GM19099 (cell line): Measurements from ENCODE around the gene FRMD4A.

ENCODE experiments used
- POLR2A ChIP-seq: IDR thresholded peaks from 3 replicates; pipeline ENCODE4 v1.6.1; 2011; ENCODE audit warnings: low read depth; ENCODE audit not compliant: insufficient read length; ENCODE audit errors: extremely low read depth

Gene FRMD4A

DNA sequence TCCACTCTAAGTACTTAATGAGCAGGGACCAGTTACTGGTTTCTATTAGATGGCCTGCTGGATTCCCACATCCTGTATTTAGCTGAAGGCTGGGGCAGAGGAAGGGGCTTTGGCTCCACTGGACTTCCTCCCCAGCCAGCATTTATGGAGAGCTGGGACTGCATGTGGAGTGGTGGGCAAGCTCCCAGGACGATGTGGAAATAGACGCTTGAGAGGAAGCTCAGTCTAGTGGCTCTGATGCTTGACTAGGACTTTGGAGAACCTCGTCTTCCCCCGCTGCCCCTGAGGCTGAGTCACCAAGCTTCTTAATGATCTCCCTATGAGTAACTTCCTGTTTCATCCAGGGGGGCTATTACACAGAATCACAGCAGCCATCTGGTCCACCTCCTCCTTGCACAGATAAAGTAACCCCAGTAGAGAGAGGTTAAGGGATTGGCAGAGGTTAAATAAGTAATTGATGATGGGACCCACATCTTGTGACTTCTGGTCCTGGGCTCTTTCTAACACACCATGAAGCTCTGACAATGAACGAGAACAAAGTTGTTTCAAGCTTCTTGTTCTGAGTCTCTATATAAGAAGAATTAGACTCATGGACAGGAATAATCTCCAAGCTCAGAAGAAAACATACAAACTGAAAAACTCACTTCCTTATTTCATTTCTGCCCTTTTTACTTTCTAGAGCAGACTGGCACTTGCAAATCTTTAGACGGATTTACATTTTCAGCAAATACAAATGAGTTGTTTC is 617.7 kb downstream of the FRMD4A start:
- peak; percentile 49 for TF ChIP-seq POLR2A

DNA sequence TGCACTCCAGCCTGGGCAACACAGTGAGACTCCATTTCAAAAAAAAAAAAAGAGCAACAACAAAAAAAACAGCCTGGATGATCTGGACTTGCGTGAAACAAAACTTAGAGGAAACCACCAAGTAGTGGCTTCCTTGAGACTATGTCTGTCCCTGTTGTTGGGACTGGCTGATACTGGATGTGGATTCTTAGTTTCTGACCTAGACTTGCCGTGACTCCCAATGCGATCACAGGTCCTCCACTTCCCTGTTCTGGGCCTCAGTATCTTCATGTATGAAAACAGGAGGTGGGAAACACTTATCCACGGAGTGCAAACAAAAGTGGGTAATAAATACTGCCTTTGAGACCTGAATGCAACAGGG is 618.3 kb downstream of the FRMD4A start:
- no peak for TF ChIP-seq POLR2A

DNA sequence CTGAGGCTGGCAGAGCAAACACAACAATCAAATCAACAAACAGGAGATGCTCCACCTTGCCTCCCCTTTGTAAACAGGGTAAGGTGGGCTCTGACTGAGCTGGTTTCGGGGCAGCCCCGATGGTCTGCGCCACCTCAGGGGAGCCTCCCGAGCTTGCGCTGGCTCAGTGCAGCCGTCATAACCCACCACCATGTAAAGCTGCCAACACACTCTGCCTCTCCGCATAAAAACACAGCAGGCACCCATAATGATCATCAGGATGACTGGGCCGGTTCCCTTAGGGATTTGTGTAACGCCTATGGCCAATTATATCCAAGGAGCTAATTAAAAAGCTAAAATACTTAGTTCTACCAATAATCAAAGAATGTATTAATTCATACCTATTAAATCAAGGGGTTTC is 619.4 kb downstream of the FRMD4A start:
- no peak for TF ChIP-seq POLR2A

DNA sequence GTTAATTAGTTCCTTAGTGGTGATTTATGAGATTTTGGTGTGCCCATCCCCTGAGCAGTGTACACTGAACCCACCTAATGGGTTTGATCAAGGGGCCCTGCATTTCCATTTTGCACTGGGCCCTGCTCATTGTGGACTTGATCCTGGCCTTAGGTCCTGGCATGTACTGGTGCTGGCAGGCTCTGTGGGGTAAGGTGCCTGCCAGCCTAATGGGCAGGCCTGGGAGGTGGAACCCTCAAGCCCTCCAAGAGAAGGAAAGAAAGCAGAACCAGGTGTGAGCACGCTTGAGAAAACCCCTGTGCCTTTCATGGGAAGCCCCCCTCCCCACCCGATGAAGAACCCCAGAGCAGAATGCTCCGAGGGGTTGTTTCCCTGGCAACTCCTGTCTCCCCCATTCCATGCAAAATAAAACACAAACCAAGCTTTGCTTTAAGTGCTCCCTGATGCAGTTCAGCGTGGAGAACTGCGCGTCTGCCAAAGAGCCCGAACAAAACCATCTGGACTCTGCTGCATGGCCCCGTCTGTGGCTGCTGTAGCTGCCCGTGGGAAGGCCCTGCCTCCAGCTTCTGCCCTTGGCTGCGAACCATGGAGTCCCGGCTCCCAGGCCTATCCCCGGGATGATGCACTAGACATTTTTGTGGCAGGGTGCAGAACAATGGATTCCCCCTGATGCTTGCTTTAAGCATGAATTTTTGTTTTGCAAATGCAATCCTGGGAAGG is 620.6 kb downstream of the FRMD4A start:
- TF ChIP-seq POLR2A, result no peak

DNA sequence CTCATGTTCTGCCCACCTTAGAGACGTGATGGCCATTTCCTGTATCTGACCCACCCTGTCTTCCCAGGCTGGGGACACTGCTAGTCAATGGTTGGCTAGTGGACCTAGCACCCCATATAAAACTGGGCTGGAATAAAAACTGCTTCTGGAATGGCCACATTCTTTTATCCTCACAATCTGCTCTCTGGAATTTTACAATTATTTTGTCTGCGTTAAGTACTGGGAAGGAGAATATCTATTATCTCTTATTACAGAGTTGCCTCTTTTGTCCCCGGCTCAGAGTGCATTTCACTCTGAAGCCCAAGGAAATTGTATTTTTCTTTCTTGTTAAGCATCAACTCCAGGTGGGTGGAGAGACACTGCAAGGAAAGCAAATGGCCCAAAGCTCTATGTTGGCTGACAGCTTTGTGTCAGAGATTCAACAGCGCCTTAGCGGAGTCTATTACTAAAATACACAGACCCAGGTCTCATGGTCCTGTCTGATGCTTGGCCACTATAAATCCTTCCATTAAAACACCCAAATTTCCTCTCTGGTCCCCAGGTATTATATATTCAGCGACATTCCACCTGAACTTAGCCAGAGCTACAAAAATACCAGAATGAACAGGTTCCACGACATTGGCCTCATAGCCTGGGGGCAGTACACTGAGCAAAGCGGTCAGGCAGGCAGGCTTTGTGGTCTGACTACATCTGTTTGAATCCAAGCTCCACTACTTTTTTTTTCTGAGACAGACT is 622.3 kb downstream of the FRMD4A start:
- no peak for TF ChIP-seq POLR2A

DNA sequence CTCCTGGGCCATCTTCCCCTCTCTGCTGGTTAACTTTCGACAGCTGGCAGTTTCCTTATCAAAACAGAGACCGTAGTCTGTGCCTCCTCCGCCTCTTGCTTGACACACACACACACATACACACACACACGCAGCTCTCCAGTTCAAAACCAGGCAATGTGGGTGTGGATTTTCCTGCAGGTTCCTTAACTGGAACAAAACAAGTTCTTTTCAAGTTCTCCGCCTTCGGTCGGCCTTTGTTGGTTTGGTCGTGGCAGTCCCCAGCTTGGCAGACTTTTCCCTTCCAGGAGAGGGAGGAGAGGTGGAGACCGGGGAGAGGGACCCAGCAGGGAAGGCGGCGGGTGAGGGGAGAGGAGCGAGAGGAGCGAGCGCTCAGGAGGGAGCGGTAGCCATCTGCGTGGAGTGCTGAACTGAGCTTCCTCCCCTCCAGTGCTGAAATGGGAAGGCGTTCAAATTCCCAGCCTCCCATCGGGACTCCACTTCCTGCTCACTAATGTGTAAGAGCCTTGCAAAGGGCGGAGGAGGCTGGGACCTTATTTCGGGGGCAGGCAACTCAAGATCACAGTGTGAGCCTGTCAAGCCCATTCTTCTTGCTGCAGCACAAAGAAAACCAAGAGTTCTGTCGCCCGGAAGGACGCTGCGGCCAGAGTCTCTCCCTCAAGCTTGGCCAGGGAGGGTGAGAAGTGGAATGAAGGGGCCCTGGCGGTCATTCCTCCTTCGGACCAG is 623.4 kb downstream of the FRMD4A start:
- peak; percentile 25 for TF ChIP-seq POLR2A

DNA sequence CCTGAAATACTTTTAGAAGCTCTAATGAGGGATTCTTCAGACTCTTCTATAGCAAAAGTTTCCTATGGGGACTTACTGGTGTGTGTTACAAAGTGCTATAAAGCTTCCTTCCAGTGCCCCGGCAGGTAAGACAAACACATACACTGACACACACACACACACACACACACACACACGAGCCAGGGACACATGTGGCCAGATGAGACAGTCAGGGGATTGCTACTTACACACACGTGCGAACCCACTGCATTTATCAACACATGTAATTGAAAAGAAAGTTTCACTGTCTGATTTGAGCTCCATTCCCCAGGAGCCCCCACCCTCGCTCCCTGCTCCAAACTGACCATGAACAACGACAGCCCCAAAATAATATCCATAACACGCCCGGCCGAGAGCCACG is 624.1 kb downstream of the FRMD4A start:
- peak; percentile 12 for TF ChIP-seq POLR2A

DNA sequence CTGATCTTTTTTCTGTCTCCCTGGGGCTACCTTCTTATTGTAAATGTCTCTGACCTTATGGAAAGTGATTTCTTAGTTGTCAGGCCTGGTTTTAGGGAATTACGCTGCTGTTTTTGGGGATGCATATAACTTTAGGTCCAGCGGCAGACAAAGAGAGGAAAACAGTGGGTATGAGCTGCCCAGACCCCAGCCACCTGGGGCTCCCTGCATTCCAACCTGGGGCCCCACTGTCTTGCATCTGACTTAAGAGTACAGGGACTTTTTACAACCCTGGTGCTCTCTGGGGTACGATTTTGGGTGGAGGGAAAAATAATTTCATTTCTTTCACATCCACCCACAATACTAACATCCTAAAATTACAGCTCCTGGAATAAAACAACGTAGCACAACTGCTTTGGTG is 624.5 kb downstream of the FRMD4A start:
- no peak for TF ChIP-seq POLR2A

DNA sequence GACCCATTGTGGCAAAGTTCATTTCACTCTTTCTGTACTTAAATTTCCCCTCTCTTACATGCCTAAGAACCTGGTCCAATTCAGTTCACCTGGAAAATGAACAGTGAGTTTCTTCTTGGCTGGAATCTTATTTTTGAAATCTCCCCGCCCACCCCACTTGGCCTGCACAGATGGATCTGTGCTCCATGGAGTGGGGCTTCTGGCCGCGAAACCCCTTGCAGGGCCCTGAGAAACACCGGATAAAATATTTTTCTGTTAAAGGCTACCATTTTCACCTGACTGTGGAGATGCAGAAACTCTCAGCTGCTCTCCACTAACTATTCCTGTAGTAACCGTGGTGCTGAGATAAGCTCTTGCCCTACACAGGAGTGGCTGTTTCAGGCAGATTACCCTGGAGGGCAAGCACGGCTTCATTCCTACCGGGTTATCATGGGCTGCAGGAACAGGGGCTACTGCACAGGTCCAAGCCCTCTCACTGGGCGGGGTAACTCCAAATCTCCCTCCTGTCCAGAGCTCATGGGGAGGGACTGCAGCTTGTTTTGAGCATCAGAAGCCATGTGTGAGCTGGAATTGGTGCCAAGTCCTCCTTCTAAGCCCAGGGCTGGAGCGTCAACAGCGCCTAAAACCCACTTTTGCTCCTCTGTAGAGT is 625.1 kb downstream of the FRMD4A start:
- no peak for TF ChIP-seq POLR2A

DNA sequence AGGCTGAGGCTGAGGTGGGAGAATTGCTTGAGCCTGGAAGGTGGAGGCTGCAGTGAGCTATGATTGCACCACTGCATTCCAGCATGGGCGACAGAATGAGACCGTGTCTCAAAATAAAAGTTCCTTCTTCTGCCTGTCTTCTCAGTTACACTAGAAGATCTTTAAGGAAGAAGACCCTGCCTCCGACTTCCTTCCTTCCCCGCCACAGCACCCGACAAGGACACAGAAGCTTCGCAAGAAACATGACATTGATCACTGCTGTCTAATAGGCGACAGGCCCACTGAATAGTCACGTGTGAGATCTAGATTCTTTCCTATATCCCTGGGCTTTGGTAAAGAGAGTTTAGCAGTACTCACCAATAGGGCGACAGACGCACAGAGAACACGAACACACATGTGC is 625.8 kb downstream of the FRMD4A start:
- no peak for TF ChIP-seq POLR2A

DNA sequence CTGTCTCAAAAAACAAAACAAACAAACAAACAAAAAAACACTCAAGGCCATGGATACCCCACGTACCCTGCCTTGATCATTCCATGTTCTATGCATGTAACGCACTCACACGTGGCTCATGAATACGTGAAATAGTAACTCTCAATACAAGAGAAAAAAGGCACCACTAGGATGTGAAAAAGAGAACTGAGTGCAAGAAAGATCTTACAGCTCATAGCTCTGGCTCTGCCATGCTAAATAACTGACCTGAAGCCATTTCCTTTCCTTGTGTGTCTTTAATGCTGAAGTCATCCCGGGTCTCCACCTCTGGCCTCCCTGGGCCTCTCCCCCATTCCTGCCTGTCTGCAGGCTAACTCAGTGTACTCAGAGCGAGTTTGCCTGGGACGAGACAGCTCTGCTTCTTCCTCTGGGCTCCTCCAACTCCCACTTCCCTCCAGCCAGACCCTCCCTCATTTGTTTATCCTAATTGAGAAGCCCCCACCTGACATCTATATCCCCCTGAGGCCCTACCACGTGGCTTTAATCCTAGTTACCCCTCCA is 626.7 kb downstream of the FRMD4A start:
- TF ChIP-seq POLR2A, result no peak

DNA sequence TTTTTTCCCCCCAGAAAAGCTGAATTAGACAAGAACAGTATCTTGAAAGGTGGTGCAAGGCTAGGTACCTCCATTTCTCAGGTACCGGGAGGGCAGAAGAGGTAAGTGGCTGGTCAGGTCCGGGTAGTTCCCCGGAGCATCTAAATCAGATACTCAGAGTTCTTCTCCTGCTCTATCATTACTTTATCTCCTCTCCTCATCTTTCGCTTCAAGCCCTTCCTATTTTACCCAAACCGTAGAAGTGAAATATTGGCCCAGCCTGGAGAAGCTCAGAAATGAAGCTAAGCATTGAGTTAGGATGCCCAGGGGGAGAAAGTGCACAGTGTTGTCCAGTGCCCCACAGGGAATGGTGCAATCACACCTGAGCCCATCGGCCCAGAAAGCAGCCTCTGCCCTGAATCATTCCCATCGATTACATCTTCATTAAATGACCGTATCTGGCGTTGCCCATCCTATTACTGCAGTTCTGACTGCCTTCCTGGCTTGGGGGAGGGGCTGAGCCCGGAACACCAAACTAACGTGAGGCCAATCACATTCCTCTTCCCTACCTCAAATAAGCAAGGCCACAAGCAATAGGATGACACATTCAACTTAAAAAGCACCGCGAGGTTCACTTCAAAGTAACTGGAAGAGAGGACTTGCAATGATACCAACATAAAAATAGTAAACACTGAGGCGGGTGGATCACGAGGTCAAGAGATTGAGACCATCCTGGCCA is 627.5 kb downstream of the FRMD4A start:
- TF ChIP-seq POLR2A, result no peak

DNA sequence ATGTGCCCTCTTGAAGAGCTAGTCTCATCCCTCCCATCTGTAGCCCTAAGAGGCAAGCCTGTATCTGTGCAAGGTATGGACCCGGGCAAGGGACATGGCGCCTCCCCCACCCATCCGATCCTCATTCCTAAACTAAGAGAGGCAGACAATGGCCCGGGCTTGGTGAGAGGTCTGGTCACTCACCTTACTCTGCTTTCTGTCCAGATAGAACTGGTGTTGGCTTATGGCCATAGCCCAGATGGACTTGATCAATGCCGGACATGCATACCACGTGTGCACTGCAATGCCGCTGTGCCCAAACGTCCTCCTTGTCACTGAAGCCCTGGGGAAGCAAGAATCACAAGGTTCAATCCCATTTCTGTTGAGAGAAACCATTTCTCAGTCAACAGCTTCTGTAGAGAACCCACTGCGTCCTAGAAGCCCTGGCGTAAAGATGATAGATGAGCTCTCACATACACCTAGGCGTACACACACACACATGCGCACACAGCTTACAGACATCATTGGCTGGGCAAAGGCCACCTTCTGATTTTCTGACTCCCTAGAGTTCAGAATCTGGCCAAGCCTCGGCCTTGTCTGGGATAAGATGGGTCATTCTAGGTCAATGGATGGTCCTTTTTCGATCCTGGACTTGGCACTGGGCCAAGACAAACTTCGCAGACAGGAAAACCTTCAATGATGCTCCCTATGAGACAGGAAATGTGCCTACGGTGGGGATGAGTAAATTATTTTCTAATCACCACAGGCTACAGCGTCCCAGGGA is 629.4 kb downstream of the FRMD4A start:
- no peak for TF ChIP-seq POLR2A
